Chondrocyte (in vitro differentiated cells): Measurements from ENCODE around the gene SFSWAP. TPM values are rescaled to one million over a fixed set of nuclear protein-coding genes. Genes with fewer than 3 reads are reported as not detected.

Experiments
- DNase-seq: peaks from one replicate; pipeline ENCODE4 v3.0.0; 2021; ENCODE audit warnings: mixed read lengths, low spot score
- H3K27ac Mint-ChIP-seq: one replicate; pipeline ENCODE4 v1.8.0; 2021; ENCODE audit warnings: mild to moderate bottlenecking, moderate library complexity, mixed read lengths; ENCODE audit not compliant: unreplicated experiment
- H3K27me3 Mint-ChIP-seq: 2 replicates; pipeline ENCODE4 v1.8.0; 2021; ENCODE audit warnings: low read depth, mixed read lengths
- H3K36me3 Mint-ChIP-seq: 2 replicates; pipeline ENCODE4 v1.8.0; 2021; ENCODE audit warnings: low read depth, mixed read lengths
- H3K4me1 Mint-ChIP-seq: 2 replicates; pipeline ENCODE4 v1.8.0; 2021; ENCODE audit warnings: low read depth, mild to moderate bottlenecking, mixed read lengths
- H3K4me3 Mint-ChIP-seq: one replicate; pipeline ENCODE4 v1.8.0; 2021; ENCODE audit warnings: mild to moderate bottlenecking, moderate library complexity, mixed read lengths; ENCODE audit not compliant: unreplicated experiment
- H3K9me3 Mint-ChIP-seq: 2 replicates; pipeline ENCODE4 v1.8.0; 2021; ENCODE audit warnings: low read depth, mixed read lengths
- CTCF ChIP-seq: fragments of 200-600 bp; sonication (generic); IDR thresholded peaks from 2 replicates; pipeline ENCODE4 v1.5.0; 2021; ENCODE audit warnings: antibody characterized with exemption, mild to moderate bottlenecking, moderate library complexity
- total RNA-seq: library from RNA; stranded (reverse); gene quantifications from 3 replicates; pipeline ENCODE4 v1.2.1, GENCODE V29; 2021

Gene SFSWAP
- total RNA-seq, 1 donor from 2014 or later, result 33.0 TPM

DNA sequence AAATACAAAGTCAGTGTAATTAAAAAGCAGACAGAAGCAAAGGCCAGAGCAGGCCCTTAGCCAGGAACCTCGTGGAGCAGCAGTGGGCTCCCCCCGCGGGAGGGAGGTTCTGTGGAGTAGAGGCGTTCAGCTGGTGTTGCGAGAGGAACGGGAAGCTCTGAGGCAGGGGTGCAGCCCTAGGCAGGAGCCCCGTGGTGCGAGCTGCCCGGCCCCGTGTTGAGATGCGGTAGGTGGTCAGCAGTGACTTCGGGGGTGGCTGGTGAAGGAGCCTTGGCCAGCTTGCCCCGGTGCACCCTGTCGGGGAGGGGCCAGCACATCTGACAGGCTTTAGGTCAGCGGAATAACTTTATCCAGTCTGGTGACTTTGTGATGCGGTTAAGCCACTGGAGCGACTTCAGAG, 46.2 kb downstream of the SFSWAP start:
- H3K9me3 Mint-ChIP-seq, result no peaks in the 10 kb centered on the region
- peaks cover 3% of the 10 kb centered on the region for H3K4me1 Mint-ChIP-seq
- H3K36me3 Mint-ChIP-seq, result peaks cover 49% of the 10 kb centered on the region
- H3K27ac Mint-ChIP-seq, result no peak overlapping the region
- no peak for DNase-seq
- no peaks in the 10 kb centered on the region for H3K27me3 Mint-ChIP-seq
- H3K4me3 Mint-ChIP-seq, result no peak overlapping the region
- TF ChIP-seq CTCF, result no peak

- no peak for TF ChIP-seq CTCF
- Mint-ChIP-seq H3K9me3 (no peaks in the 10 kb centered on the region), H3K27me3 (no peaks in the 10 kb centered on the region), H3K4me3 (no peak overlapping the region), H3K4me1 (peaks cover 3% of the 10 kb centered on the region), H3K36me3 (peaks cover 43% of the 10 kb centered on the region), H3K27ac (no peak overlapping the region)
- no peak for DNase-seq
Observed at GRCh38 chr12:131758016-131758739, 47.3 kb downstream of the SFSWAP start.

DNA sequence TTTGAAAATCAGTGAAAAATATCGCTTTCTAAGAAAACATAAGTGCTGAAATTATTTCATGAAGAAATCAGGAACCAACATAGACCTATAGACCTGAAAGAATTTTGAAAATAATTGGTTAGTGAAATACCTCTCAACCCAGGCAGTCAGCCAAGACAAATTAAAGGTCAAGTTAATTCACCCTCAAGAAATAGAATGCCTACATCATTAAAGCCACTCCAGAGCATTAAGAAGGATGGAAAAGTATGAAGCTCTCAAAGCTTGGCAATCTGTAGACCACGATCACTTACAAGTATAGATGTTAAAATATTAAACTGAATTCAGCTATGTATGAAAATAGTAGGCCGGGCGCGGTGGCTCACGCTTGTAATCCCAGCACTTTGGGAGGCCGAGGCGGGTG, 48.3 kb downstream of the SFSWAP start:
- Mint-ChIP-seq H3K4me1 (peaks cover 3% of the 10 kb centered on the region), H3K36me3 (peaks cover 37% of the 10 kb centered on the region), H3K9me3 (no peaks in the 10 kb centered on the region), H3K27ac (no peak overlapping the region), H3K27me3 (no peaks in the 10 kb centered on the region), H3K4me3 (no peak overlapping the region)
- no peak for DNase-seq
- TF ChIP-seq CTCF, result no peak

- H3K4me1 Mint-ChIP-seq, result peaks cover 3% of the 10 kb centered on the region
- H3K27me3 Mint-ChIP-seq, result no peaks in the 10 kb centered on the region
- no peak for TF ChIP-seq CTCF
- peaks cover 36% of the 10 kb centered on the region for H3K36me3 Mint-ChIP-seq
- no peaks in the 10 kb centered on the region for H3K9me3 Mint-ChIP-seq
- H3K4me3 Mint-ChIP-seq, result no peak overlapping the region
- H3K27ac Mint-ChIP-seq, result no peak overlapping the region
- no peak for DNase-seq
Observed at GRCh38 chr12:131761638-131762037, 50.7 kb downstream of the SFSWAP start.

DNA sequence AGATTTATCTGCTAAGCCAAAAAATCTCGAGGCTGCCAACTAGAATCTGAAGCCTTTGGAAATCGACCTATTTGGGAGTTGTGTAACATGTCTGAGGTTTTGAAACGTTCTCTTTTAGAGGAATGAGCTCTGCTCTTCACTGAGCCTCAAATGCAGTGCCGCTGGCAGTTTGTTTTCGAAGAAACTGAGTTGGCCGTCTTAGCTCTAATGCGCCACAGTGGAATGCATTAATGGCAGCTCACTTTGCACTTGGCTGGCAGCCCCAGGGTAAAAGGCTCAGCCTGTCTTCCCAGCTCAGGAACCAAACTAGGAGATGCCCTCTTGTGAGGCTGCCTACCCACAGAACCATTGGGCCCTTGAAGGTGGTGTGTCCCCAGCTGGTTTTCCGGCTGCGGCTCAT, 53.8 kb downstream of the SFSWAP start:
- no peaks in the 10 kb centered on the region for H3K4me1 Mint-ChIP-seq
- no peak overlapping the region for H3K27ac Mint-ChIP-seq

More for the DNA sequence above, 53.8 kb downstream of the SFSWAP start:
- Mint-ChIP-seq H3K4me3 (no peak overlapping the region), H3K36me3 (peaks cover 36% of the 10 kb centered on the region), H3K27me3 (no peaks in the 10 kb centered on the region), H3K9me3 (no peaks in the 10 kb centered on the region)
- no peak for DNase-seq
- no peak for TF ChIP-seq CTCF
